Activated B cell treated with CpG ODN at 0.5 μM for 24 hours (primary cell): Measurements from ENCODE around the gene MC2R. TPM values are rescaled to one million over a fixed set of nuclear protein-coding genes. Genes with fewer than 3 reads are reported as not detected.
"Not testable (repeated sequence)": the region's sequence is repeated elsewhere in the genome, so short reads cannot be mapped to it uniquely, and the experiment has no call there.

Experiments used
- ATAC-seq: fragments of 200-7000 bp; cut with Tn5 transposase; one replicate; pipeline ENCODE4 v1.10.0; 2021; ENCODE audit warnings: low read depth, mild to moderate bottlenecking, moderate library complexity
- CTCF ChIA-PET: fragments of 350-600 bp; sonication (Branson Sonifier 250); formaldehyde crosslinking; loops from one replicate; lab custom pipeline; 2021; ENCODE audit warnings: antibody characterized with exemption; lab: Charles Lee
- POLR2A ChIA-PET: fragments of 350-600 bp; sonication (Branson Sonifier 250); formaldehyde crosslinking; loops from one replicate; lab custom pipeline; 2021; ENCODE audit warnings: antibody characterized with exemption; lab: Charles Lee
- DNase-seq: peaks from one replicate; pipeline ENCODE4 v3.0.0; 2022
- H3K27ac Mint-ChIP-seq: one replicate; pipeline ENCODE4 v1.8.0; 2020; ENCODE audit warnings: mixed read lengths
- H3K27me3 Mint-ChIP-seq: one replicate; pipeline ENCODE4 v1.8.0; 2021; ENCODE audit warnings: mixed read lengths
- H3K36me3 Mint-ChIP-seq: one replicate; pipeline ENCODE4 v1.8.0; 2021; ENCODE audit warnings: low read depth, mixed read lengths
- H3K4me1 Mint-ChIP-seq: one replicate; pipeline ENCODE4 v1.8.0; 2021; ENCODE audit warnings: mixed read lengths
- H3K4me3 Mint-ChIP-seq: one replicate; pipeline ENCODE4 v1.8.0; 2020; ENCODE audit warnings: mild to moderate bottlenecking, mixed read lengths
- H3K9me3 Mint-ChIP-seq: one replicate; pipeline ENCODE4 v1.8.0; 2020; ENCODE audit warnings: mixed read lengths
- intact Hi-C: fragments of 100-400 bp; cut with micrococcal nuclease; formaldehyde crosslinking; loops from one replicate; pipeline ENCODE4 v1.15.1; 2024
- total RNA-seq: library from RNA; stranded (reverse); gene quantifications from 2 replicates; pipeline ENCODE4 v1.2.3, GENCODE V29; 2022
- TF ChIP-seq, protein P1 (sequence below): fragments of 200-600 bp; IDR thresholded peaks from one replicate; pipeline ENCODE4 v1.8.0; 2022; ENCODE audit warnings: antibody characterized with exemption, mild to moderate bottlenecking

MC2R gene
- total RNA-seq, 1 donor from 2014 or later = not detected

DNA sequence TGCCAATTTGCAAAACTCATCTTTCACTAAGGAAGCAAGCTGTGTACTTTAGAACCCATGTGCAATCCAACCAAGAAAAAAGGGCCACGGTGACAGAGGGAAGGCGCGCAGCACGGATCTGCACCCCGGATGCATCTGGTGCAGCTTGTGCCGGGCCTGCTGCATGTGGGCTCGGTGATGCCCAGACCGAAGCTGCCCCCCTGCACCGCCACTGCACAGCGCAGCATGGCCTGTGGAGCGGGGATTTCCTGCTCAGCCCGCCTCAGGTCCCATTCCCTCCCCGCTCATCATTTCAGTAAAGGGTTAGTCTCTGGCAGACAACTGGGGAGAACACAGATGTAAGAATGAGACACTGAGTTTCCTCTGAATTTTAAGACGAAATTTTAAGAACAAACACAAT, 43.0 kb downstream of the MC2R start:
- Mint-ChIP-seq H3K27me3 (peaks cover 26% of the 10 kb centered on the region), H3K4me1 (no peaks in the 10 kb centered on the region), H3K4me3 (no peak overlapping the region), H3K9me3 (no peaks in the 10 kb centered on the region), H3K36me3 (no peaks in the 10 kb centered on the region), H3K27ac (no peak overlapping the region)
- TF ChIP-seq, protein P1, sequence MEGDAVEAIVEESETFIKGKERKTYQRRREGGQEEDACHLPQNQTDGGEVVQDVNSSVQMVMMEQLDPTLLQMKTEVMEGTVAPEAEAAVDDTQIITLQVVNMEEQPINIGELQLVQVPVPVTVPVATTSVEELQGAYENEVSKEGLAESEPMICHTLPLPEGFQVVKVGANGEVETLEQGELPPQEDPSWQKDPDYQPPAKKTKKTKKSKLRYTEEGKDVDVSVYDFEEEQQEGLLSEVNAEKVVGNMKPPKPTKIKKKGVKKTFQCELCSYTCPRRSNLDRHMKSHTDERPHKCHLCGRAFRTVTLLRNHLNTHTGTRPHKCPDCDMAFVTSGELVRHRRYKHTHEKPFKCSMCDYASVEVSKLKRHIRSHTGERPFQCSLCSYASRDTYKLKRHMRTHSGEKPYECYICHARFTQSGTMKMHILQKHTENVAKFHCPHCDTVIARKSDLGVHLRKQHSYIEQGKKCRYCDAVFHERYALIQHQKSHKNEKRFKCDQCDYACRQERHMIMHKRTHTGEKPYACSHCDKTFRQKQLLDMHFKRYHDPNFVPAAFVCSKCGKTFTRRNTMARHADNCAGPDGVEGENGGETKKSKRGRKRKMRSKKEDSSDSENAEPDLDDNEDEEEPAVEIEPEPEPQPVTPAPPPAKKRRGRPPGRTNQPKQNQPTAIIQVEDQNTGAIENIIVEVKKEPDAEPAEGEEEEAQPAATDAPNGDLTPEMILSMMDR = no peak
- ATAC-seq (no peak), DNase-seq (no peak)
- intact Hi-C loops = no loop called here
- CTCF ChIA-PET = no interaction called here
- POLR2A ChIA-PET = no interaction called here

DNA sequence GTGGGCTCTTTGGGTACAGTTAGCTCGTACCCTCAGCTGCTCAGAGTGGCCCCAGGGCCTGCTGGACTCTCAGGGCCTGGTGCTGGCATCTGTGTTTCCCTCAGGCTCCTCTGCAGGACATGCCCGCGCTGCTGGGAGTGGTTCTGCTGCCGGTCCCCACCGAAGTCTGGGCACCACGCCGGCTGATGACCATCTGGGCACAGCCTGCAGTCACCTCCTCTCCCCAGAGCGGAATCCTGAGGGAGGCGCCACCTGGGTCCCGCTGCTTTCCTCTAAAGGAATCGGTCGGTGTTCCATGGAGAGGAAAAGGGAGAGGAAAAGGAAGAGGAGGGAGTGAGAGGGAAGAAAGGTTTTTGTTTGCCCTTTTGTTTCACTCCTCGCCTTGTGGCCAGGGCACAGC, 43.6 kb downstream of the MC2R start:
- no peak for ATAC-seq
- CTCF ChIA-PET = no interaction called here
- Mint-ChIP-seq H3K4me1 (no peaks in the 10 kb centered on the region), H3K36me3 (no peaks in the 10 kb centered on the region), H3K9me3 (no peaks in the 10 kb centered on the region), H3K27me3 (peaks cover 28% of the 10 kb centered on the region), H3K27ac (no peak overlapping the region), H3K4me3 (no peak overlapping the region)
- intact Hi-C loops = no loop called here
- POLR2A ChIA-PET = no interaction called here
- TF ChIP-seq, protein P1 = no peak
- no peak for DNase-seq

DNA sequence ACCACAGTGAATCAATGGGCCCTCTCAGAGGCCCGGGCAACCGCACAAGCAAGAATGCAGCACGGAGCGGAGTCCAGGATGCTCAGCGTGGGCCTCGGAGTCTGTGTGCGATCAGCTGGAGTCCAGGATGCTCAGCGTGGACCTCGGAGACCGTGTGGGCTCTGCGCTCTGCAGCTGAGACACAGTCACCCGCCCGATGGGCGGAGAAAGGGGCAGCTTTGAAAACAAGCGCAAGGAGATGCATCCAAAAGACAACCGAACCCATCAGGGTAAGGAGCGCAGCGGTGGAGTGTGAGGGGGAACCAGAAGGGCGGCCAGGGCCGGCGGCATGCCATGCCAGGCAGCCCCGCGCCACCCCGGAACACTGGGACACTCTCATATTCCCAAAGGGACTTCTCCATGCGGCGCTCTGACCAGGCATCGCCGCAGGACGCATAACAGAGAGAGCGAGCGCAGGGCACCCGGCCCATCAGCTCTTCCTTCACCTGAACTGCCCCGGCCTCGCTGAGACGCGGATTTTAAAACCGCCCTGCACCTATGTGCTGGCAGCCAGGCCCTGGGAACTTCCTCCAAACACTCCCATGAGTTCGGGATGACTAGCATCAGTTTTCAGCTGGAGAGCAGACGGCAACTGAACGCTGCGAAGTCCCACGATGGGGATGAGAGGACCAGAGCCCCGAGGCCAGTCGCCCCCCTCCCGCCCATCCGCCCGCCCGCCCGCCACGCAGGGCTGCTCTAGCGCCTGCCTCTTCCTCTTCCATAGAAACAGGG, 46.6 kb downstream of the MC2R start:
- no peak for ATAC-seq
- Mint-ChIP-seq H3K36me3 (no peaks in the 10 kb centered on the region), H3K27ac (no peak overlapping the region), H3K27me3 (peaks cover 41% of the 10 kb centered on the region), H3K4me1 (no peaks in the 10 kb centered on the region), H3K4me3 (no peak overlapping the region), H3K9me3 (no peaks in the 10 kb centered on the region)
- POLR2A ChIA-PET = no interaction called here
- DNase-seq = no peak
- CTCF ChIA-PET = no interaction called here
- intact Hi-C loops = no loop called here
- TF ChIP-seq, protein P1 = no peak

DNA sequence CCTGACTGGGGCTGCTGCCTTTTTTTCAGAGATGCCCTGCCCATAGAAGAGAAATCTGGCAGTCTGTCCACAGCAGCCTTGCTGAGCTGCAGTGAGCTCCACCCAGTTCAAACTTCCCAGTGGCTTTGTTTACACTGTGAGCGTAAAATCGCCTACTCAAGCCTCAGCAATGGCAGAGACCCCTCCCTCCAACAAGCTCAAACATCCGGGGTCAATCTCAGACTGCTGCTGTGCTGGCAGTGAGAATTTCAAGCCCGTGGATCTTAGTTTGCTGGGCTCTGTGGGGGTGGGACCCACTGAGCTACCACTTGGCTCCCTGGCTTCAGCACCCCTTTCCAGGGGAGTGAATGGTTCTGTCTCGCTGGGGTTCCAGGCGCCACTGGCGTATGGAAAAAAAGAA, 52.4 kb downstream of the MC2R start:
- peaks cover 28% of the 10 kb centered on the region for H3K27me3 Mint-ChIP-seq
- CTCF ChIA-PET, intact Hi-C loops, H3K36me3 Mint-ChIP-seq, H3K4me3 Mint-ChIP-seq, H3K9me3 Mint-ChIP-seq, ATAC-seq, H3K27ac Mint-ChIP-seq, DNase-seq, POLR2A ChIA-PET, H3K4me1 Mint-ChIP-seq: not testable (repeated sequence)

DNA sequence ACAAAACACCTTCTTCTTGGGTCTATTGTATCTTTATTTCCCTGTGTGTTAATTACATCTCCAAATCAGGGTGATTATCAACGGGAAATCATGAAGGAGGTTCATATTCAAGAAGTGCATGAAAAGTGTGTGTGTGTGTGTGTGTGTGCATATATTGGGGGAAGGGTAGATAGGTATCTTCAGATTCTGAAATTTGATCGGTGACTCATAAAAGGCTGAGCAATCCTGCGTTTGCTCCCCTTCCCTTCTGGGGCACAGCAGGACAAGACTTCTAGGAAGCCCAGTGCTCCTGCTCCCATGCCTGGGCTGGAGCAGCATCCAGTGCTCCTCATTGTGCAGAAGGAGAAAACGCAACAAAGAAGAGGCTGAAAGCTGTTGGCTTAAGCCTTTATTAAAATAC, 65.5 kb downstream of the MC2R start:
- no peak for ATAC-seq
- H3K36me3 Mint-ChIP-seq = no peaks in the 10 kb centered on the region
- H3K4me1 Mint-ChIP-seq = no peaks in the 10 kb centered on the region
- H3K27me3 Mint-ChIP-seq = peaks cover 5% of the 10 kb centered on the region
- peaks cover 17% of the 10 kb centered on the region for H3K9me3 Mint-ChIP-seq
- no peak overlapping the region for H3K4me3 Mint-ChIP-seq
- intact Hi-C loops = no loop called here
- no peak overlapping the region for H3K27ac Mint-ChIP-seq
- DNase-seq = no peak
- POLR2A ChIA-PET = no interaction called here
- CTCF ChIA-PET = no interaction called here
- TF ChIP-seq, protein P1 = no peak
